SK-N-SH treated with all-trans-retinoic acid at 6 μM for 48 hours (cell line): ENCODE measurements around the gene CATSPER3.

Experiments used
- CREB5 ChIP-seq: fragments of 250-450 bp; sonication (Bioruptor Pico); IDR thresholded peaks from 2 replicates; pipeline ENCODE4 v1.5.1; 2020; ENCODE audit warnings: low read depth, mild to moderate bottlenecking, moderate library complexity
- PATZ1 ChIP-seq: fragments of 250-450 bp; sonication (Bioruptor Pico); IDR thresholded peaks from 2 replicates; pipeline ENCODE4 v1.8.0; 2020; ENCODE audit warnings: mild to moderate bottlenecking, moderate library complexity, borderline replicate concordance
- RARB ChIP-seq: fragments of 250-450 bp; sonication (Bioruptor Pico); IDR thresholded peaks from 2 replicates; pipeline ENCODE4 v1.8.0; 2021; ENCODE audit warnings: mild to moderate bottlenecking, moderate library complexity
- ZNF70 ChIP-seq: fragments of 450-650 bp; formaldehyde crosslinking; IDR thresholded peaks from 2 replicates; pipeline ENCODE4 v1.5.0; 2020; ENCODE audit warnings: mild to moderate bottlenecking, moderate library complexity

DNA sequence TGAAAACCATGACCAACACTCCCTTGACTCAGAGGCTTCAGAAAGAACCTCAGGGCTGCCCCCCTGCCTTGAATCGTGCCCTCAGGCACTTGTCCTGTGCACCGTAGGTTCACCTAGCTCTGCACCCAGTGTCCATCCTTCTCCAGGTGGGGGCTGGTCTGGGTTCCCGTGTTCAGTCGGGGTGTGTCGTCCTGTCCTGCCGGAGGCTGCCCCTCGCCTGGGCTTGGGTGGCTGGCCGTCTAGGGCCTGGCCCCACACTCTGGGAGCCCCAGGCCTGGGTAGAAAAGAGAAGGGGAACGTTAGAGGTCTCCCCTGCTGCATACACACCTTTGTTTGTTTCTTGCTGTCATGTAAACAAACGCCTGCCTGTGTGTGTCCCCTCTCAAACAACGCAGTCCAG lies 29.3 kb downstream of the CATSPER3 start:
- TF ChIP-seq RARB (CRISPR knock-in tag) (no peak), CREB5 (CRISPR knock-in tag) (no peak), PATZ1 (CRISPR knock-in tag) (no peak), ZNF70 (CRISPR knock-in tag) (no peak)
